B cell (primary cell): Measurements from ENCODE around the gene MYO1B.

Experiments
- CTCF ChIP-seq: fragments of 200-600 bp; IDR thresholded peaks from one replicate; pipeline ENCODE4 v1.8.0; 2022; ENCODE audit warnings: antibody characterized with exemption, mild to moderate bottlenecking
- EZH2 ChIP-seq: IDR thresholded peaks from 2 replicates; pipeline ENCODE4 v1.6.1; 2012; ENCODE audit warnings: borderline replicate concordance, low read depth, mild to moderate bottlenecking, moderate library complexity, low read length; ENCODE audit not compliant: insufficient read depth, poor library complexity, severe bottlenecking

DNA sequence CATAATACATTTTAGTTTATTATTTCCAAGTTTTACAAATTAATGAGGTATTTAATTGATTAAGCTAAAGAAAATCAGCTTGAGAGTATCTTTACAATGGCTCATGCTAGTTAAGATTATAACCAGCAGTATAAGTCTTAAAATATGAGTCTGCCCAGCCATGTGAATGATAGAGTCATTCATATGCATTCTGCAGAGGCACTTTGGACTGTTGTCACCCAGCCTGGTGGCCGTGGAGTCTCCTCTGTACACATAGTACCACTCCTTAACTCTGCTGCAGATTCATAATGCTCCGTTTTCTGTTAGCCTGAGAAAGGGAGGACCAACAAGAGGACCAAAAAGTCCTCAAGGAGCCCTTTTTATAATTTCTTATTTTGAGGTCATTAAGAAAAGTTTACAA lies 148.8 kb downstream of the MYO1B start:
- TF ChIP-seq CTCF (no peak), EZH2 (no peak)
